Measurements from ENCODE around the gene CRISPLD2.
"Not testable (repeated sequence)": the region's sequence is repeated elsewhere in the genome, so short reads cannot be mapped to it uniquely, and the experiment has no call there.

CRISPLD2 gene

GRCh38 chr16:84843149-84844048, 23.6 kb downstream of the CRISPLD2 start:
- no peak for DNase-seq

- no peak for DNase-seq
These were observed 24.2 kb downstream of the CRISPLD2 start for GRCh38 chr16:84844049-84844350.

- no peak for DNase-seq
These were observed 25.0 kb downstream of the CRISPLD2 start for GRCh38 chr16:84844559-84845495.

GRCh38 chr16:84845496-84846002, 25.8 kb downstream of the CRISPLD2 start:
- no peak for DNase-seq

- DNase-seq, result no peak
These were observed 28.0 kb downstream of the CRISPLD2 start for GRCh38 chr16:84847564-84848355.

- no peak for DNase-seq
These were observed 29.3 kb downstream of the CRISPLD2 start for GRCh38 chr16:84848986-84849634.

- DNase-seq, result no peak
These were observed 30.0 kb downstream of the CRISPLD2 start for GRCh38 chr16:84849751-84850150.

- no peak for DNase-seq
These were observed 30.9 kb downstream of the CRISPLD2 start for GRCh38 chr16:84850714-84851113.

- DNase-seq, result no peak
These were observed 31.7 kb downstream of the CRISPLD2 start for GRCh38 chr16:84851192-84852127.

- no peak for DNase-seq
These were observed 33.7 kb downstream of the CRISPLD2 start for GRCh38 chr16:84853534-84853933.

GRCh38 chr16:84854759-84855158, 35.0 kb downstream of the CRISPLD2 start:
- DNase-seq, result no peak

- DNase-seq, result not testable (repeated sequence)
These were observed 35.8 kb downstream of the CRISPLD2 start for GRCh38 chr16:84855435-84856202.

- DNase-seq, result not testable (repeated sequence)
These were observed 36.4 kb downstream of the CRISPLD2 start for GRCh38 chr16:84856203-84856581.

- not testable (repeated sequence) for DNase-seq
These were observed 37.0 kb downstream of the CRISPLD2 start for GRCh38 chr16:84856811-84857210.

- no peak for DNase-seq
These were observed 39.9 kb downstream of the CRISPLD2 start for GRCh38 chr16:84859681-84860080.

GRCh38 chr16:84860383-84860782, 40.6 kb downstream of the CRISPLD2 start:
- no peak for DNase-seq

- DNase-seq, result no peak
These were observed 41.9 kb downstream of the CRISPLD2 start for GRCh38 chr16:84861671-84862070.

GRCh38 chr16:84862804-84863480, 43.2 kb downstream of the CRISPLD2 start:
- DNase-seq, result no peak

GRCh38 chr16:84863481-84863814, 43.7 kb downstream of the CRISPLD2 start:
- no peak for DNase-seq

Measured in OCI-M1 (cell line).